GM12874 (cell line): ENCODE data around the gene PKMYT1.

Experiments used
- TF ChIP-seq, protein P1 (sequence below): IDR thresholded peaks from 2 replicates; pipeline ENCODE4 v1.5.1; 2011; ENCODE audit warnings: low read depth, mild to moderate bottlenecking, control low read depth, low read length, moderate library complexity; ENCODE audit not compliant: insufficient read depth

Gene PKMYT1

DNA sequence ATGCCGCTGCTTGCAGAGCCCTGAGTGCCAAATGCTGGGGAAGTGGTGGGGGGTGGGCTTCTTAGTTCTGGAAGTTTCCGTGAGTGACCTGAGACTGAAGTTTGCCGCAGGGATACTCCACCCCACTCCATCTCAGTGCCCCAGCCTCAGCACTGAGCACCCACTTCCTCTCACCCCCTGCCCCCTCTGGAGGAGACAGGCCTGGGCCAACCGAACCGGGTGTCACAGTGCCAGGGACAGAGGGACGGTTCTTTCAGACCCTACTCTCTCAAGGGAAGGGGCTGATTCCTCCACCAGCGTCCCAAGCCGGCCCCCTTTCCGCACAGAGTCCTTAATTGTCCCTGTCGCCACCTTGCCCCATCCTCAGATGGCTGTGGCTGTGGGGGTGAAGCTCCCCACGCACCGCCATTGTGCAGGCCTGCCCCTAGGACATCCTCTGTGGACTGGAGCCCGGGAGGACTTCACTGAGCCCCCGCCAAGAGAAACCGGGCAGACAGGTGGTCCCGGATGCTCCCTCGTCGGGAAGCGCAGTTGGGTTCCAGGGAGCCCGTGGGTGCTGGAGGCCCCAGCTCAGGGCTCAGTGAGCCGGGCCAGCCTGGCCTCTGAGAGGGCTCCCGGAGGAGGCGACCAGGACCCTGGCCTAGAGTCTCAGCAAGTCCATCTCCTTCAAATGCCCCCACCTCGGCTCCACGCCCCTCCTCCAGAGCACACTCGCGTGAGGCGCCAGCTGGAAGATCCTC, 17.7 kb downstream of the PKMYT1 start:
- TF ChIP-seq, protein P1, sequence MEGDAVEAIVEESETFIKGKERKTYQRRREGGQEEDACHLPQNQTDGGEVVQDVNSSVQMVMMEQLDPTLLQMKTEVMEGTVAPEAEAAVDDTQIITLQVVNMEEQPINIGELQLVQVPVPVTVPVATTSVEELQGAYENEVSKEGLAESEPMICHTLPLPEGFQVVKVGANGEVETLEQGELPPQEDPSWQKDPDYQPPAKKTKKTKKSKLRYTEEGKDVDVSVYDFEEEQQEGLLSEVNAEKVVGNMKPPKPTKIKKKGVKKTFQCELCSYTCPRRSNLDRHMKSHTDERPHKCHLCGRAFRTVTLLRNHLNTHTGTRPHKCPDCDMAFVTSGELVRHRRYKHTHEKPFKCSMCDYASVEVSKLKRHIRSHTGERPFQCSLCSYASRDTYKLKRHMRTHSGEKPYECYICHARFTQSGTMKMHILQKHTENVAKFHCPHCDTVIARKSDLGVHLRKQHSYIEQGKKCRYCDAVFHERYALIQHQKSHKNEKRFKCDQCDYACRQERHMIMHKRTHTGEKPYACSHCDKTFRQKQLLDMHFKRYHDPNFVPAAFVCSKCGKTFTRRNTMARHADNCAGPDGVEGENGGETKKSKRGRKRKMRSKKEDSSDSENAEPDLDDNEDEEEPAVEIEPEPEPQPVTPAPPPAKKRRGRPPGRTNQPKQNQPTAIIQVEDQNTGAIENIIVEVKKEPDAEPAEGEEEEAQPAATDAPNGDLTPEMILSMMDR, result no peak

DNA sequence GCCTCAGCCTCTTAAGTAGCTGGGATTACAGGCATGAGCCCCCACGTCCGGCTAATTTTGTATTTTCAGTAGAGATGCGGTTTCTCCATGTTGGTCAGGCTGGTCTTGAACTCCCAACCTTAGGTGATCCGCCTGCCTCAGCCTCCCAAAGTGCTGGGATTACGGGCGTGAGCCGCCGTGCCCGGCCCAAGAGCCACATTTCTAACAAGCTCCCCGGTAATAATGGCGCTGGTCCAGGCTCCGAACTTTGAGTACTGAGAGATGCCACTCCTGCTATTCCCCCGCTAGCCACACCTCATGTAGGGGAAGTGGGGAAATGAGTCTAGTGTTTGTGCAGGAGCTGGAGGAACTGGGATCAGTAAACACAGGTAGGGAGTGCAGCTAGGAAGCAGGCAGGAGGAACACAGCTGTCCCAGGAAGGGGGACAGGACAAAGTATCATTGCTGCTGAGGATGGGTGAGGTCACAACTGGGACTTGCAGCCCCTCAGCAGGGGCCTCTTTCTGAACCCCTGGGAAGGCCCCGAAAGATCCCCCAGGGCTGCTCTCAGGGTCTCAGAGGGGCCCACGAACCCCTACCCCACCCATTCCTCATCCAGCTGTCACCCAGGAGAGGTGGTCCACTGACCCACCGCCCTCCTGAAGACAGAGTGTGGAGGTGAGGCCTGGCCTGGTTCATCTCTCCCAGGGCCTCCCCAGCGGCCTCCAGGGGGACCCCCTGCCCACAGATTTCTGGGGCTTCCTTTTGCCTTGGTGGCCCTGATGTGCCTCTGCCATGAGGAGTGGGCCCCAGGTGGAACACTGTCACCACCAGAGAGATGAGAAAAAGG, 19.8 kb downstream of the PKMYT1 start:
- TF ChIP-seq, protein P1, result no peak

DNA sequence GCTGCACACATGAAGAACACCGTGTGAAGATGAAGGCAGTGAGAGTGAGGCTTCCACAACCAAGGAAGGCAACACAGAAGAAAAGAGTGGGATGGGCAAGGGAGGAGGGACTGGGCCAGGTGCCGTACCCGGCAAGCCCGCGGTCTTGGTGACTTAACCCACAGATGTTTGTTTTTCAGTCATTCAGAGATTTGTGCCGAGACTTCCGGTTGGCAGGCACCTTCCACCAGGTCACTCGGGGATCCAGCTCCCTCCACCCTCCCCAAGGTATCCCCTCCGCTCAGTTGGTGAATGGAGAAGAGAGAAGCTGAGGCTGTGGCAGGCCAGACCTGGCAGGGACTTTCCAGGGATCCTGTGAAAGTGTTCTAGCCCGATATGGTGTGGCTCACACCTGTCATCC, 21.0 kb downstream of the PKMYT1 start:
- TF ChIP-seq, protein P1, result no peak

DNA sequence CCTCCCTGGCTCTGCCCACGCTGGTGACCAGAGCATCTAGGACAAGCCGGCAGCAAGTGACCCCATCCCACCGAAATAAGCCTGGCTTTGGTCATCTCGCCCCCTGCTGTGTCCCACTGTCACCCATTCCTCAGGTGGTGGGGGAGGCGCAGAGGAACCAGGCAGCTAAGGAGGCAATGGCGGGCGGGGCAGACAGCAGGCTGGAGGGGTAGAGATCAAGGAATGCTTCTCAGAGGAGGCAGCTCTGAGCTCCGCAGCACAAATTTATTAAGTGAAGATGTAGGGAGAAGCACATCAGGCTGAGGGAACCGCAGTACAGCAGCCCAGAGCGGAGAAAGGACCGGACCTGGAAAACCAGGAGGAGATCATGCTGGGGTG, 23.7 kb downstream of the PKMYT1 start:
- TF ChIP-seq, protein P1, result no peak

DNA sequence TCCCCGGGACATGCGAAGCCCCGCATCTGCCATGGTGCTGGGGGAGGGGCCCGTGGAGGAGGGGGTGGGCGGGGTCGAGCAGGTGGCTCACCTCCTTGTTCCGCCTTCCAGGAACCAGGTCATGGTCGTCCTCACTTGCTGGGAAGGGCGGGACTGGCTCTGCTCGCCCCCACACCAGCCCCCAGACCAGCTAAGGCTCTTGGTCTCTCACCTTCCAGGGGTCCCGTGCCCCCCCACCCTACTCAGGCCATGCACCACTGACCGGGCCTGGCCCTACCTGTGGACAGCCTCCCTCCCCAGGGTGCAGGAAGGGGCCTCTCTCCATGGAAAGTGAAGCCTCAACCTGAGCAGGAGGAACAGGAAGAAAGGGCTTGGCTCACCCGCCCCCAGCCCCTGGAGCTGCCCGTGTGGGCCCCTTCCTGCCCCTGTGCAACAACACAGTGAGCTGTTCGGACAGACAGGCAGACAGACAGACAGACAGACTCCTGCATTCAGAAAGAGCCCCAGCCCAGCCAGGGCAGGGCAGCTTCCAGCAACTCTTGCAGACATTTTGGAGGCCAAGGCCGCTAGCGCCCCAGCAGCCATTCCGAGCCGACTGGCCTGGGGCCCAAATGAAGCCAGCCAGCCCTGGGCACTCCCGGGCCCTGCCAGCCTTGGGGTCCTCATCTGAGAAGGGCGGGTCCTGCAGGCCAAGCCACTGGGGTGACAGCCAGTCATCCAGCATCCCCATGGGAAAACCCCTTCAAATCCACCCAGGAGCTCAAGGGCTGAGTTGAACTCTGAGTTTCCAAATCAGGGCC, 24.3 kb downstream of the PKMYT1 start:
- TF ChIP-seq, protein P1, result no peak

DNA sequence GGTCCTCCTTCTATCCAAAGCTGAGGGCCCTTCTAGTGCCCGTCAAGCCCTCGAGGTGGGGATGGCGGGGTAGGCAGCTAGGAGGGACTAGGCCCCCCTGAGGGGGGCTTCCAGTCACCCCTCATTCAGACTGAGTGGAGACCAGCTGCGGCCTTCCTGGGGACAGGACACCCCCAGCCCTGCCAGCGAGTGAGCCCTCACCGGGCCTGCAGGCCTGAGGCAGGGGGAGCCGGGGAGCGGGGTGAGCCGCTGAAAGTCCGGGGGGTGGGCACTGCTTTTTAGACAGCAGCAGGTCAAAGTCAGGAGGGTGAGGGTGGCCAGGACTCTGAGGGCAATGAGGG, 24.8 kb downstream of the PKMYT1 start:
- TF ChIP-seq, protein P1, result no peak
